Spleen (tissue), 3 donors: ENCODE results near the gene UST.

ENCODE experiments used
- POLR2A ChIP-seq, 3 donors: fragments of 450-650 bp; IDR thresholded peaks; one replicate each; pipeline ENCODE4 v1.5.1; 2017; ENCODE audit warnings: antibody characterized with exemption in 3 of 3, mild to moderate bottlenecking in 1 of 3
- POLR2AphosphoS5 ChIP-seq, 3 donors: sonication (generic); formaldehyde crosslinking; IDR thresholded peaks; one replicate each; pipeline ENCODE4 v1.5.1; 2017; ENCODE audit warnings: antibody characterized with exemption in 3 of 3

- TF ChIP-seq POLR2A (IDR thresholded peaks at IDR 0.05) (no peak), POLR2AphosphoS5 (IDR thresholded peaks at IDR 0.05) (no peak)
Observed at GRCh38 chr6:149053848-149054558, 307.2 kb downstream of the UST start.
